Suppressor macrophage treated with lipopolysaccharide for 1 hour (primary cell): Measurements from ENCODE around the gene CSNK2B.

Experiments
- DNase-seq, 3 donors: peaks; one replicate each; pipeline ENCODE4 v3.0.0-alpha.2; 2020 to 2022

CSNK2B gene

DNA sequence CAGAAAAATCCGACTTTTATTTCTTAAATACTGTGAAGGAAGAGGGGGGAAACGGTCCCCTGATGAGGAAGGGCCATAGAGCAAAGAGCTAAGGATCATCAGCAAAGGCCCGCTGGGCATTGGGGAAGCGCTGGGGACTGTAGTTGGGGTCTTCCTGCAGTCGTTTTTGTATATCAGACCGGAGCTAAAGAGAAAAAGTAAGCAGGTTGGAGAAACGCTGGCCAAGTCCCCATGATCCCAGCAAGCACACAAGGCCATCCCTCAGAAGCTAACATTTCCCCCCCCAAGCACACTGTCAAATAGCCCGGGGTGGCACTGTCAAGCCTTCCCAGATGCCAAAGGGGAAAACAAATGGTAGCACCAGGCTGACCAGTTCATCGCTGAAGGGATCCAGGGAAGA lies 26.8 kb upstream of the CSNK2B start:
- DNase-seq: no peak

DNA sequence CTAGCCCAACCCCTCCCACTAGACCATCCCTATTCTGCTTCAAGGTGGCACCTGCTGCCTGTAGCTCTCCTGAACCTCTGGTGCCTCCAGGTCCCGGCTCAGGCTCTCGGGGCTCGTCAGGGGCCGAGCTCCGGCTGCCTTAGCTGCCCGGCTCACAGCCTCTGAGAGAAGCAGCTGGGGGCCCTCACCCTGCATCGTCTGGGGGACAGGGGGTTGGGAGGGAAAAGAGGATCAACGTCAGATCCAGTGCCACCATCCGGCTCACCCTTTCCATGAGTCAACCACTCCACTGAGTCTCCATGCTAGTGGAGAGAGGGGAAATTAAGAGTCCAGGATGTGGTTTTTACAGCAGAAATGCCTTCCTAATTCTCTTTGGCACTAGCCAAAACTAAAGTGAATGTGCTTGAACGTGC lies 26.4 kb upstream of the CSNK2B start:
- DNase-seq: peak in 2 of 3 donors; percentile 24 to 47

DNA sequence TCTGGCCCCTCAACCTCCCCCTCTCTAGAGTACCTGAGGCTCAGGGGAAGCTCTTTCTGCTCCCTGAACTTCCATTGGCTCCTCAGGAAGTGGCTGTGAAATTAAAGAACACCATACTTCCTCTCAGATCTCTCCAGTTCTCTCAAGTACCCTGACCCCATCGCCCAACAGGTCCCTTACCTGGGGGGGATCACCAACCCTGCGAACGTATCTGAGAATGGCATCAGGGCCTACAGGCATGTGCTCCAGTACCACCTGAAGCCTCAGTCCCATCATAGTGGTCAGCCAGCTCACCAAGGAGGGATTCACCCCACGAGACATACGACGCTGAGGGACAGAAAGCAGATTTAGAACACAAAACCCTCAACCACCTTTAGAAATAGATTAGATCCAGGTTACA lies 25.3 kb upstream of the CSNK2B start:
- DNase-seq: no peak

DNA sequence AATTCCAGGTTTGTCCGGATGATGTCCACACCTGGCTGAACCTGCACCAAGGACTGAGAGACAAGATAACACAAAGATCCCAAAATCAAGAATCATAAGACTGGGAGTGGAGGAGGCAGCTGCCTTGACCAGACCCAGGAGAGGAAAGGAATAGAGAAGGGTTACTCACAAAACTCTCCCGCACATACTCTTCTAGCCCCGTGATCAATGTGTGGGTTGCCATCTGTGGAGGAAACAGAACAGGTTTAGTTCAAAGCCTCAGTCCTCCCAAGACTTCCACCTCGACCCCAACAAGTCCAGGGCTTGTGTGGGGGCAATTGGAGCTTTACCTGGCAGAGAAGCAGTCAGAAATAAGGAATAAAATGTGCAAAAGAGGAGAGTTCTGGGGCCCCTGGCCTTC lies 24.5 kb upstream of the CSNK2B start:
- DNase-seq: no peak

DNA sequence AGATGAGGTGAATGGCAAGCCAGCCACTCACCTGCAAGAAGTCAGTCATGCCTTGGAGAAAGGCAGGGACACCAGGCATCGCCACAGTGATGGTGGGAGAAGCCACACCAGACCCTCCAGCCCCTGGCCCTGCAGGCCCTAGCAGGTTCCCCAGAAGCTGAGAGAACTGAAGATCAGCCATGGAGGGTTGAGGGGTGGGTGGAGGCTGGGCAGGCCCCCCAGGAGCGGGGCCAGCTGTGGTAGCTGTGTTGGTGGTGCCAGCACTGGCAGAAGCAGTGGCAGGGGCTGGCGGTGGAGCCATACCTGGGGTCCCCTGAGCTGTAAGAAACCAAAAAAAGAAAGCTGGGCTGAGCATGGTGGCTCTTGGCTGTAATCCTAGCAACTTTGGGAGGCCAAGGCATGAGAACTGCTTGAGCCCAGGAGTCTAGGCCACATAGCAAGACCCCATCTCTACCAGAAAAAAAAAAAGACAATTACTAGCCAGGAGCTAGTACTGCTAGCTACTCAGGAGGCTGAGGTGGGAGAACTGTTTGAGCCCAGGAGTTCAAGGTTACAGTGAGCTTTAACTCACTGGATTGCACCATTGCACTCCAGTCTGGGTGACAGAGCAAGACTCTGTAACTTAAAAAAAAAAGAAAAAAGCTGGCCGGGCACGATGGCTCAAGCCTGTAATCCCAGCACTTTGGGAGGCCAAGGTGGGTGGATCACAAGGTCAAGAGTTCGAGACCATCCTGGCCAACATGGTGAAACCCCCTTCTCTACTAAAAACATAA lies 22.9 kb upstream of the CSNK2B start:
- DNase-seq: no peak

DNA sequence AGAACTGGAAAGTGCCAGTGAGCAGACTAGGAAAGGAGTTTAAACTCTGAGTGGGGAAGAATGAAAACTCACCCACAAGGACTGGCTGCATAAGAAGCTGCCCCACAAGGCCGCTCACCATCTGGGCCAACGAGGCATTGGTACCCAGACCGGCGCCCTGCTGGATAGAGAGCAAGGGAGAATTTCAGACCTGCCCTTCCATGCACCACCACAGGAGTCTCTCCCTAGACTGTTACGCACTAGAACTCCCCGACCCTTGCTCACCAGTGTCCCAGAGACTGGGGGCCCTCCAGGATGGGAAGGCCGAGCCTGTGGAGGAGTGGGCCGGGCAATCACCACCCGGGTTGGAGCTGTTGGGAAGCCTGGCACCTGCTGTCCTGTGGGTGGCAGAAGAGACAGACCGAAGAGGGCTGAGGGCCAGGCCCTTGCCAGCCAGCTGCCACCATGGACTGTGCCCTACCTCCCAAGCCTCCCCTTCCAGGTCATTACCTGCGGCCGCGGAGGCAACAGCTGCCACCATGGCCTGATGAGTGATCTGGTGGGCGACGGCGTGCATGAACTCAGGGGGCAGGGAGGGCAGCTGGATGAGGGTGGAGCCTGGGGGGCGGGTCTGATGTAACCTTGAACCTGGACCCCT lies 21.9 kb upstream of the CSNK2B start:
- no peak for DNase-seq

DNA sequence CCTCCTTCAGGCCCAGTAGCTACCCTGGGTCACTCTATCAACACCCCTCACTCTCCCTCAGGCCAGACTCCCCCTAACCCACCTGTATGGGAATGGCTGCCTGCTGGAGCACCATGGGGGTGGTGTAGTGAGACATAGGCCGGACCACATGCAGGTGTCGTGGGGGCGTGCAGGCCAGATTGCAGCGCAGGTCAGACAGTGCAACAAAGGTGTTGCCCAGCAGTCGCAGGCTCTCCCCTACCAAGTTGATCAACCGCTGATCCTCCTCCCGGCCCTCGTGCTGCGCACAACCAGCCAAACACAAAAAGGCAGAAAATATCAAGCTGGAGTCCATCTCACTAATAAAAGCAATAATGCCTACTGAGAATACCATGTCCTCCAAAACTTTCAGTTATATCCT lies 20.6 kb upstream of the CSNK2B start:
- no peak for DNase-seq

DNA sequence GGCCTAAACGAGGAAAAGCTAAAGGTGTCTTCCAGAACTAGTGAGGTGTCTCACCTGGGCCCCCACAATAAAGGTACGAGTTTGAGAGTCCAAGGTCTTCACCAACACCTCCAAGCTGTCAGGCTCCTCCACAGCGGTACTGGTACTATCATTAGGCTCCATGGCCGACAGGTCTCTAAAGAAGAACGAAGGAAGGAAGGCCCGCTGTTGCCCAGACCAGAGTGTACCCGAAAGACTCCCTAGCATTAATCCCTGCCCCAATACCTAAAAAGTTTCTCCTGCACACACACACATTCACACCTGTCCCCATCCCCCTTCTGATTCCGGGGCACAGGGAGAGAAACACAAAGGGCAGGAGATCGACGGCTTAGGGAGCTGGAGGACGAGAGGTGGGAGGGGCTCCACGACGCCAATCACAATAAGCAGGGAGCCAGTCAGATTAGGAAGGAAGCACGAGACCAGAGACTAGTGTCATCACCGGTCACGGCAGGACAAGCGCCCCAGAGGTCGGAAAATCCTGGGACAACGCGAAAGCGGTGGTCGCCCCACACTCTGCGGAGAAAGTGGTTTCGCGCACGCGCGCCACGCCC lies 14.2 kb upstream of the CSNK2B start:
- DNase-seq: peak; percentile 92 to 94 (median 92)

DNA sequence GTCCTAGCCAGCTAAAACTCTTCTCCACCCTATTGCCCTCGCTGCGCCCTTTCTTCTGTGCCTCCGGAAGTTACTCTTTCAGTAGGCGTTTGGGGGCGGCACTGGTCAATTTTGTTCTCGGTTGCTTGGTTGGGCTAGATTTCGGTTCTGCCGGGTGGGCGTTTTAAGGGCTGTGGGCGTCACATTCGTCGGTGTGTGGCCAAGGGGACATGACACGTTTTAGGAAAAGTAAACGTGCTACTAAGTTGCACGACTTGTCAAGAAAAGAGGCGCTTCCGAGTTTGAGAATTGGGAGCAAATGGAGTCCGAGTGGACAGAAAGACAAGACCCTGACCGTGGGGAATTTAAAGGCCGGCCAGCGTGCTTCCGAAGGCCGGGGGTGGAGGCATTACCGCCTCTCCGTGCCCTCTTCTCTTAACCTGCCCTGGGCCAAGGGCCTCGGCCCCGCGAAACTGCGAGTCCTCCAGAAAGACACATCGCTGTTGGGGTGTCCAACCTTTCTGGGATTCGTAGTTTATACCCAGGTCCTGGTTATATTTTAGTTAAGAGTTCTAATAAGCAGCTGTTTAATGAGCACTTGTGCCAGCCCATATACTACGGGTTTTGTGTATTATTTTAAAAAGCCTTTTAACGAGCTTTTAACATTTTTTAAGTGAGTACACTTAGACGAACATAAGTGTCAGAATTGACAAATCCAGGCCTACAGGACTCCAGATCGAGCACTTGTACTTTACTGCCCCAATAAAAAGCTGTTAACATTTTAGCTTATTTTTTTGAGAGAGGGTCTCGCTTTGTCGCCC lies 12.8 kb upstream of the CSNK2B start:
- DNase-seq: peak; percentile 93 to 95 (median 94)

DNA sequence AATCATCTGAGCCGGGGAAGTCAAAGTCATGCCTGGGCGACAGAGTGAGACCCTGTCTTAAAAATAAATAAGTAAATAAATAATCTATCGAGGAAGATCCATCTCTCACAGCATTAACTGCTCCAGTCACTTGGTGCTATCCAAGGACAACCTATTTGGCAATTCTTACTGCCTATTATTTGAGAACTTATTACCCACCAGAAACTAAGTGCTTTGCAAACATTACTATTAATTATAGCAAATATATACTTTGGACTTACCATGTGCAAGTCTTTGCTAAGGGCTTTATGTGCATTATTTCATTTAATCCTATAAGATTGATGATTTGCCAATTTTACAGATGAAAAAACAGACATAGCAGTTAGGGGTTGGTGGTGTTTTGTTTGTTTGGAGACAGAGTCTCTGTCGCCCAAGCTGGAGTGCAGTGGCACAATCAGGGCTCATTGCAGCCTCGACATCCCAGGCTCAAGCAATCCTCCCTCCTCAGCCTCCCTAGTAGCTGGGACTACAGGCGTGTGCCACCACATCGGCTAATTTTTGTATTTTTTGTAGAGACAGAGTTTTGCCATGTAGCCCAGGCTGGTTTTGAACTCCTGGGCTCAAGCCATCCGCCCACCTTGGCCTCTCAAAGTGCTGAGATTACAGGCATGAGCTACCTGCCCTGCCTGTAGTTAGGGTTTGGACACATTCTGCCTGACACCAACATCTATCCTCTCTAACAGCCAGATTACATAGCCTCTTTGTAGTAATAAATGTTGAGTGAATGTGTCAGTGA lies 11.1 kb upstream of the CSNK2B start:
- DNase-seq: no peak

DNA sequence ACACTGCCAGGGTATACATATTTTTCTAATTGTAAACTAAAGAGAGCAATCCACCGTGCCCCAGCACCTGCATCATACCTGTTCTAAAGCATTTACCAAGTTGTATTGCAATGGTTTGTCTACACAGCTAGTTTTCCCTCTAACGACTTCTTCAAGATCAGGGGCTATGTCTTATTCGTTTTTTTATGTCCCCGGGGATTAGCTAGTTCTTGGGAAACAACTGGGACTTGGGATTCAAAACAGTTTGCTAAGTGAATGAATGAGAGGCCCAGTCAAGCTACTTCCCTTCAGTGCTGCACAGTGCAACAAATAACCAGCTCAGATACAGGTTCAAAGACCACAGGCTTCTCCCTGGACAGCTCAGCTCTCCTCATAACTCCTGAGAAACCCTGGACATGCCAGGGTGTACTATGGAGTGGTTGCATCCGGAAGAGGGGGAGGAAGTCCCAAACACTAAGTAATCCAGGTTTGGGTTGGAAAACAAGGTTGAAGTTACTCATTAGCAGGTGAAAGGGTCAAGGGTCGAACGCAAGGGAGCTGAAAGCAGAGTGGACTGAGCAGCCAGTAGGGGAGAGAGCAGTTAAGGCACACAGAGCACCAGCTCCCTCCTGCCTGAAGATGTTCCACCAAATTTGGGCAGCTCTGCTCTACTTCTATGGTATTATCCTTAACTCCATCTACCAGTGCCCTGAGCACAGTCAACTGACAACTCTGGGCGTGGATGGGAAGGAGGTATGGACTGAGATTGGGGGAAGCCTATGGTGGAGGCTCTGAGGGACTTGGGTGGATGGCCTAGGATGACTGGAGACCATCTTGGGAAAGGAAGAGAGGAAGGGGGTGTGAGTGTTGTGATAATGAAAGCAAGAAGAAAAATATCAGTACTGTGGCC lies 10.3 kb upstream of the CSNK2B start, which contains the start of gene APOM:
TSS of gene APOM (plus strand) at position 546 of the 889 bp plus-strand sequence. CDS start at position 619, 73 bp downstream.
- DNase-seq: no peak

DNA sequence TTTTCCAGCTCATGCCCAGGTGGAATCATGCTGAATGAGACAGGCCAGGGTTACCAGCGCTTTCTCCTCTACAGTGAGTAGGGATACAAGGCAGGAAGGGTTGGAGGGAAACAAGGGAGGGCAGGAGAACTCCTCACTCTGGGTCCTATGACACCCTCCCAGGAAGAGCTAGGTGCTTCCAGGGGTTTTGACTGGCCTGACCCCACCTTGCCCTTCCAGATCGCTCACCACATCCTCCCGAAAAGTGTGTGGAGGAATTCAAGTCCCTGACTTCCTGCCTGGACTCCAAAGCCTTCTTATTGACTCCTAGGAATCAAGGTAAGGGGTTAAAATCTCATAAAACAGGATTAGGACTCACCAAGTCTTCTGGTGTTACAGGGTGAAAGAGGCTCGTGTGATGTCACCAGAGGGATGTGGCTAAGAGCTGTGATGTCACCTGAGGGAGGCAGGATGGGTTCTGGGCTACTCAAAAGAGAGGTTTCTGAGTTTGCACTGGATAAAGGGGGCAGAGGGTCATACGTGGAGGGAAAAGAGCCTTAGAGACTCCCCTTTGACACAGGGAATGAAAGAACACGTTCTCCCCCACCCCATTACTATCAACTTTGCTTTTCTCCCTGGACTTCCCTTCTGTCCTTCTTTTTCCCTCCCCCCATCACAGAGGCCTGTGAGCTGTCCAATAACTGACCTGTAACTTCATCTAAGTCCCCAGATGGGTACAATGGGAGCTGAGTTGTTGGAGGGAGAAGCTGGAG lies 8.3 kb upstream of the CSNK2B start:
- DNase-seq: peak in 2 of 3 donors; percentile 28 to 31

DNA sequence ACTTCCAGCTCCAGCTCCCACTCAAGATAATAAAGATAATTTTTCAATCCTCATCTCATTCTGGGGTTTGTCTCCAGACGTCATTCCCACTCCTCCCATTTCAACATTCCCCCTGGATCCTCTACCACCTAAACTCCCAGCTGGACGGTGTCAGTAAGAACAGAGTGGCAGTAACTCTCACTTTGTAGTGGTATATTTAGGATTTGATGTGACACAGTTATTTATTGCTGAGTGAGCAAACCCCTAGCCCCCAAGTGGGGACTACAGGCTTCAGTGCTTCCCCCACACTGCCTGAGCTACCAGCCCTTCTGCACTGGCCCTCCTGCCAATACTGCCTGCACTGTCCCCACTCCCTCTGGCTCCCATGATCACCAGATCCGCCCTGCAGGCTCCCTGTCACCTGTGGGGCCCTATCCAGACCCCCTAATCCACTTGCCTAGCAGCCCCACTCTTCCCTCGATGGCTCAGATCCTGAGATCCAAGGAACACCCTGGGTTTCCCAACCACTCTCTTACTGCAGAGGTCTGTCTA lies 7.7 kb upstream of the CSNK2B start:
- no peak for DNase-seq

DNA sequence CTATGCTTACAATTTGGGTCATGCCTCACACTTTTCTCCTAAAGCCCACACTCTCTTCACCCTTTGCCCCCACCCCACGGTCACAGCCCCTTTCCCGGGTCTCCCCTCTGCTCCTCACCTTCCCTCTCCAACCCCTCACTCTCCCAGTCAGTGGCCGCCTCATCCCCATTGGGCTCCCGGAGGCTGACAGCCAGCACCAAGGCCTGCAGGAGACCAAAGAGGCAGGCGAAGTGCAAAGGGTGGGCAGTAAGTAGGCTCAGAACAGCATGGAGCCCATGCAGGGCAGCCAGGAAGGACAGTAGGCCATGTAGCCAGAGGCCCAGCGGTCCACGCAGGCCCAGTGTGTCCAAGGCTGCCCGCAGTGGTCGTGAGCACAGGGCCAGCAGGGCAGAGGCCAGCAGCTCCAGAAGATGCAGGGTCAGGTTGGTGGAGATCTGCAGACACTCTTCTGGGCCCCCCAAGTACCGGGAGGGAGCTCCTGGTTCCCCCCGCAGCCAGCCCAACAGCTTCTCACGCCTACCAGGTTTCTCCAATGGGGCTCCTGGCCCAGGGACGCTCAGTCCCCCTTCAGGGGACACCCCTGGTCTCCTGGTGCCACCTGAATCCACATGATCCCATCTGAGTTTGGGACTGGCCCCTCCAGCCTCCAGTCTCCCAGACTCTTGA lies 6.8 kb upstream of the CSNK2B start:
- DNase-seq: no peak

DNA sequence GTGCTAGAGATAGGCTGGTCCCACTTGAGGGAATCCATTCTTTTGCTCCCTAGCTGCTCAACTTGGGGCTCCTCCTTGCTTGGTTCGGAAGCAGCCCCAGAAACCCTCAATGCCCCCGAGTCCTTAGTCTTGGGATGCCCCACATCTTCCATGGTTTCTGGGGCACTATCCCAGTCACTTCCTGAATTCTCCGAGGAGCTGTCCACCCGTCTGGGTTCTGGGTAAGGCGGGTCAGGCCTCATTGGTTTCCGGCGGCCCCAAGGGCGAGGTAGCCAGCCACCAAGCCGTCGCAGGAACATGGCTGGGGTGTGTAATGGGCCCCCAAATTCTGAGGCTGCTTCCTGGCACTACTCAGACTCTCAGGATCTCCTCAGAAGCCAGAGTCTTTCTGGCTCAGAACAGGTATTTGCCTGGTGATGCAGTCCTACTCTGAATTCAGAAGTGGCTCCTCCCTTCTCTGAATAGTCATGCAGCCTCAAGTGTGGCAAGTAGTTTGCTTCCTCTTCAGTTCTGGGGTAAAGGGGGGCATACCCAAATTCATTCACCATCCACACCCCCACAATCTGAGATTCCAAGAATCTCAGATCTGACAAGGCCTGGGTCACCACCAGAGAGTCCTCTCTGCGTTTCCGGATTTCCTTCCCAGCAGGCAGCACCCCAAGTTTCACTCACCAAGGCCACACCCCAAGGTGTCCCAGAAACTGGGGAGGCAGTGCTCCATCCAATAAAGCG lies 6.1 kb upstream of the CSNK2B start:
- peak; percentile 52 to 66 (median 52) for DNase-seq

DNA sequence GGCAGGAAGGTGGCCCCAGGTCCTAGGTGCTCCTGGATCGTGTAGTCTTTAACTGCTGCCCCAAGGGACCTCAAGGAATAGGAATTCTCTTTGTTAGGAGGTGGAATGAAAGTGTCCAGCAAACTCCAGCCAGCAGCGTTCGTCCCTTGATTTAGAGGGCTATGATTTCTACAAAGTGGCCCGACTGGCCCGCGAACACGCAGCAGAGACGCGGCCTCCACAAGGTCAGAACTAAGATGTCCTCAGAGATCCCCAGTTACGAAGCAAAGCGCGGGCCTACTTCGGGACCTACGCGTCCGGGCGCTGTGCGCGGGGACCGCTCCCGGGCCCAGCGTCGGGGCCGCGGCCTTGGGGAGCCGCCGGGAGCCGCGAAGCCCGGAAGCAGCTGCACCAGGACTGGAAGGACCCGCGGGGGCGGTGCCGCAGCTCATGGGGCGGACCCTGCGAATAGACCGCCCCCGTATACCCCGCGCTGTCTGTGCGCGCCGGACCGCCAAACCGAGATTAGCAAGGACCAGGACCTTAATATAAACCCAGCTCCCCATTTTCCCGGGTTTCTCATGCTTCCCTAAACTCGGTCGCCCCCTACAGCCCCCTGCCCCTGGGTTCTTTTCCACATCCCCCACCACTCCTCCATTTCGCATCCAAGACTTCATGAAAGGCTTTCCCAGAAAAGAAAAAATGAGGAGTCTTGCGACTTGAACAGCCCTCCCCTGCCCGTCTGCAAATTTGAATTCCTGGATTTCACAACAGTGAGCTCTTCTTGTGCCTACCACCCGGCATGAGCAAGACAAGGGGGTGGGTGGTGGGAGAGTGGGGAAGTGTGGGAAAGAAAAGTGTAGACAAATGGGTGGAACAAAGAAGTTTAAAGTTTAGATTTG lies 5.3 kb upstream of the CSNK2B start, which contains the start of gene C6orf47:
TSS of gene C6orf47 (minus strand) at position 398 of the 881 bp plus-strand sequence. CDS start 831 bp downstream, outside the sequence.
- DNase-seq: peak; percentile 86 to 94 (median 87)

DNA sequence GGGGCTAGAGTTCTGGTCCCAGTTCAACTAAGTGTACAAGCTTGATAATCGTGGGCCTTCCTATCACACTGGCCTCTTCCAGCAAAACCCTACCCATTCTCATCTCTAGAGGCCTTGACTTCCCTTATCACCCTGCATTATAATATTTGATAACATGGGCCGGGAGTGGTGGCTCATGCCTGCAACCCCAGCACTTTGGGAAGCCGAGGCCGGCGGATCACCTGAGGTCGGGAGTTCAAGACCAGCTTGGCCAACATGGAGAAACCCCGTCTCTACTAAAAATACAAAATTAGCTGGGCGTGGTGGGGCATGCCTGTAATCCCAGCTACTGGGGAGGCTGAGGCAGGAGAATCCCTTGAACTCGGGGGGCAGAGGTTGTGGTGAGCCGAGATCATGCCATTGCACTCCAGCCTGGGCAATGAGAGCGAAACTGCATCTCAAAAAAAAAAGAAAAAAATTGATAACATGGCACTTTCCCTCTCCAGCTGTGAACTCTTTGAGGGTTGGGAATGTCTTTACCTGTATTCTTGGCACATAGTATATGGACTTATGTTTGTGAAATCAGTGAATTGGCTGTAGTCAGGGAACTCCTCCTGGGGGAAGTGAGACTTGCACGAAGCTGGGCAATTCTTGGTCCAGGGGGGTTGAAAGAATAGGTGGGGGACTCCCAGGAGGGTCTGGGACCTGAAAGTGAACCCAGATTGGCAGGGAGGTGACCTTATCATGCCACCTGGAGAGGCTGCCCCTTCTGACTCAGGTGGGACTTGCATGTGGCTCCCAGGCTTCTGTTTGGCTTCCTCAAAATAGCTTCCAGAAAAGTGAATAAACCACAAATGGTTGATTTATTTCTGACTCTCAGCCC lies 4.4 kb upstream of the CSNK2B start:
- no peak for DNase-seq
